Natural killer cell (primary cell): ENCODE data around the gene TWIST2. TPM values are rescaled to one million over a fixed set of nuclear protein-coding genes. Genes with fewer than 3 reads are reported as not detected.

Experiments
- ATAC-seq, 3 donors: fragments of 150-1000 bp in 2 of 3; fragments of 200-7000 bp in 1 of 3; cut with Tn5 transposase; 1 replicate in 1 of 3; 2 replicates in 2 of 3; pipeline ENCODE4 v1.10.0; 2021; ENCODE audit warnings: mild to moderate bottlenecking in 2 of 3, moderate library complexity in 2 of 3
- DNase-seq, 2 donors: peaks; one replicate each; pipeline versions ENCODE4 v3.0.0 to v3.0.0-alpha.2; 2013 to 2021; ENCODE audit warnings: mixed read lengths in 1 of 2
- H3K27ac ChIP-seq: one replicate; pipeline ENCODE4 v1.5.1; 2013; ENCODE audit warnings: mild to moderate bottlenecking, low read length
- H3K27me3 ChIP-seq: one replicate; pipeline ENCODE4 v1.6.1; 2013; ENCODE audit warnings: low read length; ENCODE audit not compliant: control insufficient read depth, insufficient read depth
- H3K36me3 ChIP-seq: one replicate; pipeline ENCODE4 v1.6.1; 2013; ENCODE audit warnings: low read length; ENCODE audit not compliant: control insufficient read depth, insufficient read depth
- H3K4me1 ChIP-seq: one replicate; pipeline ENCODE4 v1.6.1; 2013; ENCODE audit warnings: low read length; ENCODE audit not compliant: control insufficient read depth, insufficient read depth
- H3K4me3 ChIP-seq: one replicate; pipeline ENCODE4 v1.5.1; 2013; ENCODE audit warnings: low read length
- H3K9me3 ChIP-seq: one replicate; pipeline ENCODE4 v1.6.1; 2013; ENCODE audit warnings: low read length; ENCODE audit not compliant: control insufficient read depth, insufficient read depth
- H3K27ac Mint-ChIP-seq, 2 donors: one replicate each; pipeline ENCODE4 v1.8.0; 2022; ENCODE audit warnings: mild to moderate bottlenecking in 2 of 2, mixed read lengths in 2 of 2, moderate library complexity in 1 of 2
- H3K27me3 Mint-ChIP-seq, 2 donors: one replicate each; pipeline ENCODE4 v1.8.0; 2022; ENCODE audit warnings: low read depth in 2 of 2, mixed read lengths in 2 of 2
- H3K36me3 Mint-ChIP-seq: one replicate; pipeline ENCODE4 v1.8.0; 2022; ENCODE audit warnings: mixed read lengths
- H3K4me1 Mint-ChIP-seq, 2 donors: one replicate each; pipeline ENCODE4 v1.8.0; 2022; ENCODE audit warnings: mixed read lengths in 2 of 2
- H3K4me3 Mint-ChIP-seq: one replicate; pipeline ENCODE4 v1.8.0; 2022; ENCODE audit warnings: mild to moderate bottlenecking, moderate library complexity, mixed read lengths
- H3K9me3 Mint-ChIP-seq, 2 donors: one replicate each; pipeline ENCODE4 v1.8.0; 2022; ENCODE audit warnings: mixed read lengths in 2 of 2
- CTCF ChIP-seq: fragments of 200-600 bp; IDR thresholded peaks from one replicate; pipeline ENCODE4 v1.8.0; 2022; ENCODE audit warnings: antibody characterized with exemption
- WGBS: methylation state at CpG from one replicate; pipeline ENCODE4 v1.1.7; 2013; ENCODE audit warnings: missing lambda C conversion rate; ENCODE audit not compliant: insufficient coverage; 5-methylcytosine and 5-hydroxymethylcytosine counted together
- intact Hi-C: fragments of 100-400 bp; cut with micrococcal nuclease; formaldehyde crosslinking; loops from one replicate; pipeline ENCODE4 v1.14.2; 2022
- total RNA-seq, 4 donors: library from RNA; stranded (reverse); fragments of 120-200 nt in 1 of 4; gene quantifications; one replicate each; pipeline versions ENCODE4 v1.2.3 to v1.2.4, GENCODE V29; 2013 to 2022

The TWIST2 gene
- total RNA-seq, 3 donors from 2014 or later (not counting 1 experiment from before 2014, with no cell fraction given), result not detected

GRCh38 chr2:238936162-238937052 is 88.5 kb downstream of the TWIST2 start:
- intact Hi-C loops, result no loop called here
- H3K9me3 Mint-ChIP-seq, result no peaks in the 10 kb centered on the region
- peaks cover 14 to 30% of the 10 kb centered on the region in 2 donors for H3K27me3 Mint-ChIP-seq
- Histone ChIP-seq H3K4me3 (no peak overlapping the region), H3K27me3 (no peaks in the 10 kb centered on the region), H3K27ac (no peak overlapping the region), H3K4me1 (no peaks in the 10 kb centered on the region), H3K36me3 (no peaks in the 10 kb centered on the region), H3K9me3 (no peaks in the 10 kb centered on the region)
- H3K4me1 Mint-ChIP-seq, result no peaks in the 10 kb centered on the region
- no peaks in the 10 kb centered on the region for H3K36me3 Mint-ChIP-seq
- ATAC-seq (no peak), DNase-seq (no peak)
- H3K4me3 Mint-ChIP-seq, result no peak overlapping the region
- 76% methylated on average over 15 of the region's 15 CpGs for WGBS
- no peak for TF ChIP-seq CTCF
- no peak overlapping the region for H3K27ac Mint-ChIP-seq

- no peaks in the 10 kb centered on the region for H3K27me3 ChIP-seq
- no peak for TF ChIP-seq CTCF
- Mint-ChIP-seq H3K27ac (no peak overlapping the region), H3K36me3 (no peaks in the 10 kb centered on the region), H3K4me3 (no peak overlapping the region), H3K9me3 (no peaks in the 10 kb centered on the region), H3K4me1 (no peaks in the 10 kb centered on the region), H3K27me3 (peaks cover 4 to 15% of the 10 kb centered on the region in 2 donors)
- no peaks in the 10 kb centered on the region for H3K9me3 ChIP-seq
- DNase-seq (no peak), ATAC-seq (no peak)
- H3K4me1 ChIP-seq, result no peaks in the 10 kb centered on the region
- H3K27ac ChIP-seq, result no peak overlapping the region
- H3K36me3 ChIP-seq, result no peaks in the 10 kb centered on the region
- H3K4me3 ChIP-seq, result no peak overlapping the region
- 70% methylated on average over 9 of the region's 9 CpGs for WGBS
- intact Hi-C loops, result no loop called here
Measured at GRCh38 chr2:238938003-238938400, 90.1 kb downstream of the TWIST2 start.

- Mint-ChIP-seq H3K4me1 (no peaks in the 10 kb centered on the region), H3K9me3 (no peaks in the 10 kb centered on the region)
- intact Hi-C loops, result no loop called here
Measured at GRCh38 chr2:238938401-238939055, 90.6 kb downstream of the TWIST2 start.

More at GRCh38 chr2:238938401-238939055, 90.6 kb downstream of the TWIST2 start:
- Mint-ChIP-seq H3K4me3 (no peak overlapping the region), H3K27me3 (peaks cover 6 to 13% of the 10 kb centered on the region in 2 donors), H3K36me3 (no peaks in the 10 kb centered on the region), H3K27ac (no peak overlapping the region)
- no peaks in the 10 kb centered on the region for H3K9me3 ChIP-seq
- 91% methylated on average over 18 of the region's 21 CpGs for WGBS
- no peak for DNase-seq
- H3K4me3 ChIP-seq, result no peak overlapping the region
- no peaks in the 10 kb centered on the region for H3K27me3 ChIP-seq
- no peaks in the 10 kb centered on the region for H3K36me3 ChIP-seq
- no peaks in the 10 kb centered on the region for H3K4me1 ChIP-seq
- no peak overlapping the region for H3K27ac ChIP-seq
- no peak for TF ChIP-seq CTCF
- no peak for ATAC-seq
